Breast epithelium (tissue), 4 donors: Measurements from ENCODE around the gene STIL. TPM values are rescaled to one million over a fixed set of nuclear protein-coding genes. Genes with fewer than 3 reads are reported as not detected.
"Not testable (repeated sequence)": the region's sequence is repeated elsewhere in the genome, so short reads cannot be mapped to it uniquely, and the experiment has no call there.

Experiments
- DNase-seq, 2 donors: peaks; one replicate each; pipeline ENCODE4 v3.0.0-alpha.2; 2019; ENCODE audit warnings: low spot score in 2 of 2
- H3K27ac ChIP-seq, 2 donors: fragments of 200-600 bp; sonication (generic) in 1 of 2; one replicate each; pipeline ENCODE4 v1.5.1; 2016 to 2019; ENCODE audit warnings: mild to moderate bottlenecking in 1 of 2
- H3K27me3 ChIP-seq, 2 donors: fragments of 200-600 bp; sonication (generic) in 1 of 2; one replicate each; pipeline versions ENCODE4 v1.5.1 to v1.6.0; 2017 to 2019; ENCODE audit warnings: control low read depth in 1 of 2, mild to moderate bottlenecking in 1 of 2
- H3K36me3 ChIP-seq: fragments of 200-600 bp; one replicate; pipeline ENCODE4 v1.5.1; 2019
- H3K4me1 ChIP-seq, 2 donors: fragments of 200-600 bp; sonication (generic); one replicate each; pipeline ENCODE4 v1.5.1; 2016 to 2019; ENCODE audit warnings: control low read depth in 1 of 2
- H3K4me3 ChIP-seq, 3 donors: fragments of 200-600 bp; sonication (generic); 1 replicate in 2 of 3; 2 replicates in 1 of 3; pipeline ENCODE4 v1.5.1; 2016 to 2019; ENCODE audit warnings: mild to moderate bottlenecking in 3 of 3, moderate library complexity in 2 of 3
- H3K9me3 ChIP-seq, 2 donors: fragments of 200-600 bp; sonication (generic) in 1 of 2; one replicate each; pipeline ENCODE4 v1.5.1; 2016 to 2019; ENCODE audit warnings: control low read depth in 1 of 2
- POLR2A ChIP-seq: fragments of 450-650 bp; IDR thresholded peaks from one replicate; pipeline ENCODE4 v1.6.1; 2016; ENCODE audit warnings: antibody characterized with exemption, mild to moderate bottlenecking, moderate library complexity
- POLR2AphosphoS5 ChIP-seq, 3 donors: sonication (generic); formaldehyde crosslinking; IDR thresholded peaks; one replicate each; pipeline ENCODE4 v1.6.1; 2017; ENCODE audit warnings: antibody characterized with exemption in 3 of 3
- intact Hi-C: fragments of 100-400 bp; cut with DNase I; formaldehyde crosslinking; loops from one replicate; pipeline ENCODE4 v1.15.1; 2023; ENCODE audit warnings: low total_unique reads
- total RNA-seq, 3 donors: library from RNA; depleted of rRNA; stranded (reverse); fragments of >200 nt; gene quantifications; one replicate each; pipeline ENCODE4 v1.1.0, GENCODE V29; 2016
- TF ChIP-seq, protein P1 (sequence below), 3 donors: fragments of 450-650 bp; IDR thresholded peaks; one replicate each; pipeline ENCODE4 v1.5.1; 2016 to 2017; ENCODE audit warnings: antibody characterized with exemption in 3 of 3, mild to moderate bottlenecking in 3 of 3, moderate library complexity in 3 of 3

The STIL gene
- total RNA-seq, 3 donors from 2014 or later = 2.3 to 4.8 (median 3.2) TPM

DNA sequence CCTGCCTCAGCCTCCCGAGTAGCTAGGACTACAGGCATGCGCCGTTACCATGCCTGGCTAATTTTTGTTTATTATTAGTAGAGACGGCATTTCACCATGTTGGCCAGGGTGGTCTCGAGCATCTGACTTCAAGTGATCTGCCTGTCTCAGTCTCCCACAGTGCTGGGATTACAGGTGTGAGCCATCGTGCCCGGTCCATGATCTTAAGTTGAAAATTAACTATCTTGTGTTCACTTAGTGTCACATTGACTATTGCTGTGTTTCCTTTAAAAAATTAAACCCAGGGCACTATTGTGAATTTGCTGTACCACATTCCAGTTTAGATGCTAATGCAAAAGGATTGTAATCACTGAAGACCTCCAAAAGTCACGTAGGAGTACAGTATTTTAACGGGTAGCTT lies 33.8 kb upstream of the STIL start:
- no peak for DNase-seq
- H3K4me1 ChIP-seq = no peaks in the 10 kb centered on the region
- TF ChIP-seq, protein P1, sequence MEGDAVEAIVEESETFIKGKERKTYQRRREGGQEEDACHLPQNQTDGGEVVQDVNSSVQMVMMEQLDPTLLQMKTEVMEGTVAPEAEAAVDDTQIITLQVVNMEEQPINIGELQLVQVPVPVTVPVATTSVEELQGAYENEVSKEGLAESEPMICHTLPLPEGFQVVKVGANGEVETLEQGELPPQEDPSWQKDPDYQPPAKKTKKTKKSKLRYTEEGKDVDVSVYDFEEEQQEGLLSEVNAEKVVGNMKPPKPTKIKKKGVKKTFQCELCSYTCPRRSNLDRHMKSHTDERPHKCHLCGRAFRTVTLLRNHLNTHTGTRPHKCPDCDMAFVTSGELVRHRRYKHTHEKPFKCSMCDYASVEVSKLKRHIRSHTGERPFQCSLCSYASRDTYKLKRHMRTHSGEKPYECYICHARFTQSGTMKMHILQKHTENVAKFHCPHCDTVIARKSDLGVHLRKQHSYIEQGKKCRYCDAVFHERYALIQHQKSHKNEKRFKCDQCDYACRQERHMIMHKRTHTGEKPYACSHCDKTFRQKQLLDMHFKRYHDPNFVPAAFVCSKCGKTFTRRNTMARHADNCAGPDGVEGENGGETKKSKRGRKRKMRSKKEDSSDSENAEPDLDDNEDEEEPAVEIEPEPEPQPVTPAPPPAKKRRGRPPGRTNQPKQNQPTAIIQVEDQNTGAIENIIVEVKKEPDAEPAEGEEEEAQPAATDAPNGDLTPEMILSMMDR (IDR thresholded peaks at IDR 0.05) = no peak
- no peak for TF ChIP-seq POLR2AphosphoS5 (IDR thresholded peaks at IDR 0.05)
- no peak for TF ChIP-seq POLR2A
- H3K27me3 ChIP-seq = no peaks in the 10 kb centered on the region
- no peak overlapping the region for H3K27ac ChIP-seq
- no peaks in the 10 kb centered on the region for H3K36me3 ChIP-seq
- no peak overlapping the region for H3K4me3 ChIP-seq
- no peaks in the 10 kb centered on the region for H3K9me3 ChIP-seq
- intact Hi-C loops = no loop called here

DNA sequence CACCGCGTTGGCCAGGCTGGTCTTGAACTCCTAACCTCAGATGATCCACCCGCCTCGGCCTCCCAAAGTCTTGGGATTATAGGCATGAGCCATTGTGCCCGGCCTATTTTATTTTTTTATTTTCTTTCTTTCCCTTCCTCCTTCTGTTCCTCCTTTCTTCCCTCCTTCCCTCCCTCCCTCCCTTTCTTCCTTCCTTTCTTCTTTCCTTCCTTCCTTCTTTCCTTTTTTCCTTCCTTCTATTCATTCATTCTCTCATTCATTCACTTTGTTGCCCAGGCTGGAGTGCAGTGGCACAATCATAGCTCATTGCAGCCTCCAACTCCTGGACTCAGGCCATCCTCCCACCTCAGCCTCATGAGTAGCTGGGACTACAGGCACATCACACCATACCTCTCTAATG lies 33.0 kb upstream of the STIL start:
- H3K36me3 ChIP-seq, DNase-seq, intact Hi-C loops, H3K4me1 ChIP-seq, H3K27ac ChIP-seq, H3K9me3 ChIP-seq, H3K27me3 ChIP-seq, H3K4me3 ChIP-seq: not testable (repeated sequence)

DNA sequence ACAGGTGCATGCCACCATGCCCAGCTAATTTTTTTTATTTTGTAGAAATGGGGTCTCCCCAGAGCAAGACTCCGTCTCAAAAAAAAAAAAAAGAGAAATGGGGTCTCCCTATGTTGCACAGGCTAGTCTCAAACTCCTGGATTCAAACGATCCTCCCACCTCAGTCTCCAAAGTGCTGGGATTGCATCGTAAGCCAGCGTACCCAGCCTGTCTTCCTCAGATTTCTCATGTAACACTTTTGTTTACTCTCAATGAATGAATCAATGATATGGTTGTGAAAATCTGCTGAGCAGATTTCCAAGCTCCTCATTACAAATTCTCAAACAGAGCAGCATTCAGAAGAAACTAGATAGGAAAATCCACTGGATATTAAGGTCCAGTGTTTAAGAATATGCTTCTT lies 26.3 kb upstream of the STIL start:
- no peaks in the 10 kb centered on the region for H3K36me3 ChIP-seq
- no peaks in the 10 kb centered on the region for H3K9me3 ChIP-seq
- no peaks in the 10 kb centered on the region for H3K27me3 ChIP-seq
- intact Hi-C loops = no loop called here
- H3K27ac ChIP-seq = no peak overlapping the region
- DNase-seq = no peak
- no peak for TF ChIP-seq POLR2AphosphoS5 (IDR thresholded peaks at IDR 0.05)
- TF ChIP-seq, protein P1 (IDR thresholded peaks at IDR 0.05) = no peak
- TF ChIP-seq POLR2A = no peak
- H3K4me1 ChIP-seq = peaks cover 0 to under 1% of the 10 kb centered on the region in 2 donors
- H3K4me3 ChIP-seq = no peak overlapping the region

DNA sequence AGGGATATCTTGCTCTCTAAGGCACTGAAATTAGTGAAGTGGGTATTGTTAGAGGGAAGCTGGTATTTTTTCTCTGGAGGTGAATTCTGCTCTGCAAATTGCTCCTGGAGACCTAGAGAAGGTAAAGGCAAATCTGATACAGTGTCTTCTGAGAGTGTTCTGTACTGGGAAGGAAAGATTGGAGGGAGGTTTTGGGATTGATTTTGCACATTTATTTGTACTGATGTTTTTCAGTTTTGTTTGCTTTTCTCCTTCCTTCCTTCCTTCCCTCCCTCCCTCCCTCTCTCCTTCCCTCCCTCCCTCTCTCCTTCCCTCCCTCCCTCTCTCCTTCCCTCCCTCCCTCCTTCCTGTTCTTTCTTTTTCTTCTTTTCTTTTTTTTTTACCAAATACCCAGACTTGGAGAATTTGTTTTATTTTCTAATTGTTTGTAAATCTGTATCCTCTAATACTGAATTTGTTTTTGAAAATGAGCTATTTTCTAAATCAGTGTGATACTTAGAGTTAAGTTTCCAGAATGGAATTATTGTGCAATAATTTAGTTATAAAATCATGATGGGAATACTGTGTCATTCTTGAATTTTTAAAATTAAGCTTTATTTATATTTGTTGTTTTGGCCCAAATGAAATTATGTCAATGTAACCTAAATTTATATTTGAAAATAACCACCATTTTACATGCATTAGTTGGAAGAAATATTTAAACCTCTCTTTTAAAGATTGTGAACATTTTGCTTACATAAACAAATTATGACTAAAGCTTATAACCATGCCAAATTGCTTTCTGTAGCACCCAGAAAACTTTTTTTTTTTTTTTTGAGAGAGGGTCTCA lies 24.5 kb upstream of the STIL start:
- no peaks in the 10 kb centered on the region for H3K9me3 ChIP-seq
- no peaks in the 10 kb centered on the region for H3K27me3 ChIP-seq
- peaks cover 0 to 6% of the 10 kb centered on the region in 2 donors for H3K4me1 ChIP-seq
- TF ChIP-seq POLR2A (no peak), POLR2AphosphoS5 (IDR thresholded peaks at IDR 0.05) (no peak)
- TF ChIP-seq, protein P1 (IDR thresholded peaks at IDR 0.05) = no peak
- no peaks in the 10 kb centered on the region for H3K36me3 ChIP-seq
- peak overlapping the region in 1 of 2 donors; percentile 56 for H3K27ac ChIP-seq
- no peak overlapping the region for H3K4me3 ChIP-seq
- intact Hi-C loops = no loop called here
- DNase-seq = no peak

DNA sequence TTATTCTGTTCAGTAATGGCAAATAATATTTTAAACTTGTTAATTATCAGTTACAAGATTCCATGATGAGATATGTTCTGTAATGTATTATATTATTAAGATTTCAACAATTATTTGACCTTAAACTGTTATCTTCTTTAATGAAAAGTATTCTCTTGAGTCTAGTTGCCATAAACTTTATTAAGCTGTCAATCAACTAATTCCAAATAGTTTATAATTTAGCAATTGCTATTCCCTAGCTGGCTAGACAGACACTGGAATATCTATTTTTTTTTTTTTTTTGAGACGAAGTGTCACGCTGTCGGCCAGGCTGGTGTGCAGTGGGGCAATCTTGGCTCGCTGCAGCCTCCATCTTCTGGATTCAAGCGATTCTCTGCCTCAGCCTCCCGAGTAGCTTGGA lies 23.4 kb upstream of the STIL start:
- H3K27ac ChIP-seq = no peak overlapping the region
- DNase-seq = no peak
- TF ChIP-seq, protein P1 (IDR thresholded peaks at IDR 0.05) = no peak
- TF ChIP-seq POLR2A = no peak
- TF ChIP-seq POLR2AphosphoS5 (IDR thresholded peaks at IDR 0.05) = no peak
- no peaks in the 10 kb centered on the region for H3K9me3 ChIP-seq
- H3K4me1 ChIP-seq = peaks cover 0 to 6% of the 10 kb centered on the region in 2 donors
- H3K36me3 ChIP-seq = no peaks in the 10 kb centered on the region
- intact Hi-C loops = no loop called here
- H3K27me3 ChIP-seq = no peaks in the 10 kb centered on the region
- no peak overlapping the region for H3K4me3 ChIP-seq
